Coronary artery (tissue), 2 donors: Measurements from ENCODE around the gene CTIF.

ENCODE experiments used
- DNase-seq: peaks from one replicate; pipeline ENCODE4 v3.0.0-alpha.2; 2017; ENCODE audit warnings: low spot score
- H3K27ac ChIP-seq, 2 donors: fragments of 200-600 bp; sonication (generic); one replicate each; pipeline ENCODE4 v1.5.1; 2016 to 2019
- H3K4me3 ChIP-seq: fragments of 200-600 bp; sonication (generic); 2 replicates; pipeline ENCODE4 v1.5.1; 2016; ENCODE audit warnings: mild to moderate bottlenecking, moderate library complexity
- TF ChIP-seq, protein P1 (sequence below): fragments of 200-600 bp; sonication (generic); IDR thresholded peaks from one replicate; pipeline ENCODE4 v1.5.1; 2019; ENCODE audit warnings: antibody characterized with exemption

The CTIF gene

DNA sequence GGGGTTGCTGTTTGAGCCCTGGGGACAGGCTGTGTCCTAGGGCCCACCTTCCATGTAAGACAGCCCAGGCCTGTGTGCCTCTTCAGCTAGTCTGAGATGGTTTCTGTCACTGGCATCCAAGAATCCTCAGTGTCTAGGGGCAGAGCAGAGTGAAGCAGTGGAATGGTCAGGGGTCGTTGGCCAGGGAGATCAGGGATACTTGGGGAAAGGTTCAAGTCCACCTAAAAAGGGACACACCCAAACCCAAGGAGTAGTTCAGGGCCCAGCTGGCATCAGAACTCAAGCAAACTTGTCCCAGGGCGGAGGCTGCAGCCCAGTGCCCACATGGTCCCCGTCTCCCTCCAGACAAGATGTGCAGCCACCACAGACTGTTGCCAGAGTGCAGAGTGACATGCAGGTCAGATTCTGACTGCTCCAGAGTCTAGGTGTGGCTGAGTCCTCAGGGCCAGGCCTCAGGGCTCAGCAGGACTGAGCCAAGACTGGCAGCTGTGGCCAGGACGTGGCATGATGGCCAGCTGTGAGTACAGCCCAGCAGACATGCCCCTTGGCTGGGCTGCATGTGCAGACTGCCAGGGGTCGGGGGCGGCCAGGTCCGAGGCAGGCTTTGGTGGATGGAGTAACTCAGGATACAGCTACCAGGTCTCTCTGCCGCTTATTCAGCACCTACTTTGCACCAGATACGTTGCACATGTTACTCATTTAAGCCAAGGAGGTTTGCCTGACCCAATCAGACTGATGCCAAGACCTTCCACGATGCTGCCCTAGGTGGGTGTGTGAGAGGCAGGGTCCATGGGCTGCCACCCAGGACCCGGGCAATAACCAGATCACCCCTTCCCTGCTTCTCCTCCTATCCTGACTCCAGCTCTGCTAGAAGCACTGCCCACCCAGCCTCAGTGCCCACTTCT is 265.4 kb downstream of the CTIF start:
- DNase-seq = peak; percentile 74

DNA sequence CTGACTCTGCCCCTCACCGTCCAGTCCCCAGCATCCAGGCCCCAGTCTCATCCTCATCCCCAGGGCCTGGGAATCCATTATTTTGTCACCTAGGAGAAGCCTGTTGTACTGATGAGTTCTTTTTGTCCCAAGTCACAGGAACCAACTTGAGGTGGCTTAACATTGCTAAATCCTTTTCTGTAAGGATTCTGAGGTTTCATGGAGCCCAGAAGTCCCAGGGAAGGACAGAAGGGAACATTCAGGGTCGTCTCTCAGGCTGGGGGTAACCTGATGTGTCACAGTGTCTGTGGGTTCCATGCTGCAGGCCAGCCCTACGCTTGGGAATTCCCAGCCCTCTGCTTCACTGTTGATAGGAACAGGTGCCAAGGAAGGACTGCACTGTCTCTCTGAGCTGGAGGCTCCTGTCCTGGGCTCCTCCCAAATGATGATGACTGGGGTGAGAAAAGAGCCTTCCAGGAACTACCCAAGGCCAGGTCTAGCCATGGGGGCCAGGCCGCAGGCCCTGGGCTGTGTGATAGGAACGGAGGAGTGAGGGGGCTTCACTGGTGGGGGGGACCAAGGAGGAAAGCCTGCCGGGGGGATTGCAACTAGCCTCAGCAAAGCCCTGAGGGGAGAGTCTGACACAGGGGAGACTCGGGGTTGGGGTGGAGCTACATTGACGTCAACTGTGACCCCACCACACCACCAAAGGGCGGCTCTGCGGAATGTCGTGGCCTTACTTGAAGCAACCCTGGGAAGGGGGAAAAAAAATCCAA is 266.2 kb downstream of the CTIF start:
- TF ChIP-seq, protein P1, sequence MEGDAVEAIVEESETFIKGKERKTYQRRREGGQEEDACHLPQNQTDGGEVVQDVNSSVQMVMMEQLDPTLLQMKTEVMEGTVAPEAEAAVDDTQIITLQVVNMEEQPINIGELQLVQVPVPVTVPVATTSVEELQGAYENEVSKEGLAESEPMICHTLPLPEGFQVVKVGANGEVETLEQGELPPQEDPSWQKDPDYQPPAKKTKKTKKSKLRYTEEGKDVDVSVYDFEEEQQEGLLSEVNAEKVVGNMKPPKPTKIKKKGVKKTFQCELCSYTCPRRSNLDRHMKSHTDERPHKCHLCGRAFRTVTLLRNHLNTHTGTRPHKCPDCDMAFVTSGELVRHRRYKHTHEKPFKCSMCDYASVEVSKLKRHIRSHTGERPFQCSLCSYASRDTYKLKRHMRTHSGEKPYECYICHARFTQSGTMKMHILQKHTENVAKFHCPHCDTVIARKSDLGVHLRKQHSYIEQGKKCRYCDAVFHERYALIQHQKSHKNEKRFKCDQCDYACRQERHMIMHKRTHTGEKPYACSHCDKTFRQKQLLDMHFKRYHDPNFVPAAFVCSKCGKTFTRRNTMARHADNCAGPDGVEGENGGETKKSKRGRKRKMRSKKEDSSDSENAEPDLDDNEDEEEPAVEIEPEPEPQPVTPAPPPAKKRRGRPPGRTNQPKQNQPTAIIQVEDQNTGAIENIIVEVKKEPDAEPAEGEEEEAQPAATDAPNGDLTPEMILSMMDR = no peak
- peak; percentile 70 for DNase-seq
- Histone ChIP-seq H3K27ac (peak overlapping the region; percentile 91 to 96), H3K4me3 (no peak overlapping the region)

More for the DNA sequence above, 265.4 kb downstream of the CTIF start:
- no peak overlapping the region for H3K4me3 ChIP-seq
- TF ChIP-seq, protein P1 = no peak
- H3K27ac ChIP-seq = peak overlapping the region; percentile 91 to 96

DNA sequence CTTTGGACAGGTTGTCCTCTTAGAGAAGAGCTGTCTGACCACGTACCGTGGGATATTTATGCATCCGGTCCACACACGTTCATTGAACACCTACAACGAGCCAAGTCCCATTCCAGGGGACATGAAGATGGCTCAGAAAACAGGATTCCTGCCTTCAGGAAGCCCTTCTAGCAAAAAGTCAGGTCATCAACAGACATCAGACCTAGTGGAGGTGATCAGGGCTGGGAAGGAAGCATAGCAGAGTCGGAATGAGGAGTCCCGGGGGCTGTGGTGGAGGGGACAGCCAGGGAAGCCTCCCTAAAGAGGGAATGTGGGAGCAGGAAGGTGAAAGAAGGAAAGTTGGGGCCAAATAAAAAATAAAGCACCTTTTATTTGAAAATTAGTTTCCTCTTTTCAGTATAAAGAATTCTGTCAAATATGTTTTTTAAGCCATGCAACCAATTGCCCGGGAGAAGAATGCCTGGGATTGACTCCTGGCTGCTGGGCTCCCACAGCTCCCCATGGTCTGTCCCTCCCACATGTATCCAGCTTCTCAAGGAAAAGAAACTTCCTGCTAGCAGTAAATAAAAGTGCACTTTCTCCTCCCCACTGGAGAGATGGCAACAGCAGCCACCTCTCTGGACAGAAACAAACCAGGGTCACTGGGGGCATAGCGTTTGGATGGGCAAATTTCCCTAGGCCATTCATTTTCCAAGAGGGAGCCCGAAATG is 267.1 kb downstream of the CTIF start:
- no peak overlapping the region for H3K4me3 ChIP-seq
- DNase-seq = peak; percentile 56
- H3K27ac ChIP-seq = peak overlapping the region; percentile 91 to 96
- TF ChIP-seq, protein P1 = no peak

DNA sequence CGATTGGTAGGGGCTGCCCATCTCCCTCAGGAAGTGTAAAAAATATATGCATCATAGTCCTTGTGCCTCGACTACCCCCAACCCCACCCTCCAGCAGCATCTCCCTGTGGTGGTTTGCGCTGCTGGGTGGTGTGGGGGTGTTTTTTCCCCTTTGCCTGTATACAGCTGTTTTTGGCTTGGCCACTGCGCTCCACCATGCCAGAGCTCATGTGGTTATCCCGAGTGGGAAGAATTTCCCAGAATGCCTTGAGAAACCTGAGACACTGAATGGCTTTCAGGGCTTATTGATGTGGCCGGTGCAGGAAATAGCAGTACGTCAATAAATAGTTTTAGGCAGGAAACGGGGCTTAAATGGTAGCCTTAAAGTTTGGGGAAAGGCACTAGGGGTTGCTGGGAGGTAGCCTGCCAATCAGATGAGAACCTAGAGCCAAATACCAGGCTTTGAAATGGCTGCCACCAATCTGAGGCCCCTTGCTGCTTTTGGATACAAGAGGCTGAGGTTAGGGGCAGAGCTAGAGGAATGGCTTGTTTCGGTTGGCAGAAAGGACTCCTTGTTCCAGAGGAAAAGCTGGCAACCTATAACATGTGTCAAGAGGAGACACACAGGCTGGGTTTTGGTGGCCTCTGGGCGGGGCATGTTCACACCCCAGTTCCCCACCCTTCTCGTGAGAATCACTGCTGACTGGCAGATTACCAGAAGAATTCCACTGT is 267.9 kb downstream of the CTIF start:
- peak; percentile 90 for DNase-seq
- Histone ChIP-seq H3K4me3 (no peak overlapping the region), H3K27ac (peak overlapping the region; percentile 91 to 96)
- TF ChIP-seq, protein P1 = no peak

DNA sequence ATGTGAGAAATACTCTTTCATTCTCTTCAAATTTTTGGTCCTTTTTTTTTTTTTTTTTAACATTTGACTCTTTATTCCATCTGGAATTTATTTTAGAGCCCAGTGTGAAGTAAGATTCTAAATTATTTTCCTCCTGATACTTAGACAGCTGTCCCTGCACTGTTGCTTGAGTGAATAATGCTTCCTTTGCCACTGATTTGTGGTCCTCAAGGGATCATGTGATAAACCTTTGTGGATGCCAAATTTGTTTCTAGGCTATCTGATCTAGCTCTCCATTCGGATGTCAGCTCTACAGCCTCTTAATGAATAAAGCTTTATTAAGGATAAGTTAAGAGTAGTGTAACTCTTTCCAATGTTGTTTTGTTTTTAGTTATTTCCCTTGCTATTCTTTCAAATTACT is 269.6 kb downstream of the CTIF start:
- no peak for DNase-seq
- Histone ChIP-seq H3K4me3 (no peak overlapping the region), H3K27ac (peak overlapping the region; percentile 91 to 96)
- TF ChIP-seq, protein P1 = no peak

DNA sequence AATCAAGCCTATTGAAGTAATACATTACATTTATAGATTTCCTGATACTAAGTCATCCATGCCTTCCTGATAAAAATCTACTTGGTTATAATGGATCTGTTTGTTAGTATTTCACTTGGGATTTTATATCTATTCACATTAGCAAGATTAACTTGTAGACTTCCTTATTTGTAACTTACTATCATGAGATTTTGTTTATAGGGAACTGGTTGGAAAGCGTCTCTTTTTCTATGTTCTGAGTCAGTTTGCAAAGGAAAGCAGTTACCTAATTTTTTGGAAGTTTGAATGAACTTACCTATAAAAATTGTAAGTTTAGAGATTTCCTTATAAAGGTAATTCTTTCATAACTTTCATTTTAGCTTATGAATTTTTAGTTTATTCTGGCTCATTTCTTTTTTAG is 270.5 kb downstream of the CTIF start:
- peak overlapping the region in 1 of 2 donors; percentile 91 for H3K27ac ChIP-seq
- no peak overlapping the region for H3K4me3 ChIP-seq
- TF ChIP-seq, protein P1 = no peak
- no peak for DNase-seq
